ENCODE results near the gene DCXR.

Gene DCXR

DNA sequence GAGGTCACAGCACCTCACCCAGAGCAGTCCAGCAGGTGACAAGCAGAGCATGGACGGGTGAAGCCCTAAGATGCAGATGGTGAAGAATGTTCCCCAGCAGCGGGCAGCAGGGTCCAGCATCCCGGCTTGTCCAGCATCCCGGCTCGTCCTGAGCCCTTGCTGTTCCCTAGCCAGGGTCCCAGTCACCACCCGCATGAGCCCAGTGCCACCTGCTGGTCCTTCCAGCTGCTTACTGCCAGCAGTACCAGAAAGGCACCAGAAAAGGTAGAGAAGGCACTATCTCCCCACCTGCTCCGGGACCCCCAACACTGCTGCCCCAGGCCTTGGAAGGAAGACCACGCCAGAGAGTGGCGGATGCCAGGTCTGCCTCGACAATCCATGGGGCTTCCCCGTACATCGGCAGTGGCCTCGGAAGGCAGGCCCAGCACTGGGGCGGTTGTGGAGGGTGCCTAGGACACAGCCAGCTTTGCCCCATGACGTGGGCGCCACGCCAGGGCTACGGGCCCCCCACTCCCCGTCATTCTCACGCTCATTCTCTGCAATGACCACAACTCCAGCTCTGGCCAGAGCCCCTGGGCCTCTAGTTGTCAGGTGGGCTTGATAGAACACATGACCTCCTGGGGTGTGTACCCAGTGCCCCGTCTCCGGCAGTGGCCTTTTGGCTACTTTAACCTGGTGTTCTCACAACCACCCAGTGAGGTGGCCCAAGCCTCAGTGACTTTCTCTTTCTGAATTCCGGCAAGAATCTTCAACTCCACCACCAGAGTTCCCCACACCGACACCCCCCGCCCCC, 16.2 kb downstream of the DCXR start:
- no peak for DNase-seq

DNA sequence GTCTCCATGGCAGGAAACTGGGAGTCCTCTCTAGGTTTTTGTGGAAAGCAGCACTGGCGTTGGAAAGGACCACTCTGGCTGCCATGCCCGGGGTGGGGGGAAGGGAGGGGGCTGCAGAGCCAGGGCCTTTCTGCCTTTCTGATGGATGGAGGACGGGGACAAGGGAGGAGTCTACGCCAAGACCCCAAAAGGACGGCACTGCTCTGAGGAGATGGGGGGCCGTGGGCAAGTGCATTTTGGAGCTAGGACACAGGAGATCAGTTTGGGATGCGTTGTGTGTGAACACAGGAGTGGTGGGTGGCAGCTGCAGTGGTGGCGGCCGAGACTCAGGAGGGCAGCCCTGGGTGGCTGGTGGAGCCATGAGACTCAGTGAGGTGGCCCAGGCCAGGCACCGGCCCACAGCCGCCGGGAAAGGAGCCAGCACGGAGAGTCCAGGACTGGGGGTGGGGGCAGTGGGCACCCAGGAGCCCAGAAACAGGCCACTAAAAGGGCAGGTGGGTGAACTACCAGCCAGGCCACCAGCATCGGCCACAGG, 16.9 kb downstream of the DCXR start:
- DNase-seq = no peak

DNA sequence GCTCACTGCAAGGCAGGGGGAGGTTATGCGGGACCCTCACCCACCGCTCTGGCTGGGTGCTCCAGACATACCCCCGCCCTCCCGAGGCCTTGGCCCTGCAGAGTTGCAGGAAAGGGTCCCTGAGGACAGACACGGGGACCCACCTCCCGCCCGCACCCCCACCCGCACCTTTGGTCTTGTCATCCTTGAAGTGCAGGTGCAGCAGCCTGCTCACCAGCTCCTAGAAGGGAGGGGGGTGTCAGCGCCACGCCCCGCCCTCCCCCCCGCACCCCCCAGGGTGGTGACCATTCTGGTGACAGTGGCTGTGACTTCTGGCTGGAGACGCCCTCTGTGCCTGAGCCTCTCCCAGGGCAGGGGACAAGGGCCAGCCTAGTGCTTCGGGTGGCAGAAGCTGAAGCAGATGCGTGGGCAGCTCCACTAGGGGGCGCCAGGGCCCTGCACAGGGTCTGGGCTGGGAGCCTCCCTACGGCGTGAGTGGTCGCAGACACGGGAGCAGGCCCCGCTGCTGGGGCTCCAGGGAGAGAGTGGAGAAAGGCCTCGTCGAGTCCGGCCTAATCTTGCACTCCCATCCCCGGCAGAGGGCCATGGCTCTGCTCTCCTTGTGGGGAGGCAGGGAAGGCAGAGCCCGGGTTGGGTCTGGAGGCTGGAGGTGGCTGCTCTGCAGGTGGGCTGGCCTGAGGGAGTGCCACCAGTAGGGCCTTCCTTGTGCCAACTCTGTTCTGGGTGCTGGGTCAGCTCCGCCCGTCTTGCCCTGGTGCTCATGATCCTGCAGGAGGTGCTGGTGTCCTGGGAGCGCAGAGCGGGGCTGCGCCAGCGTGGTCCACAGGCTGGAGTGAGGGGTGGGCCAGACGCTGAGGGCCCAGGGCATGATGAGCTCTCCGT, 17.6 kb downstream of the DCXR start:
- no peak for DNase-seq

- no peak for DNase-seq
These were observed 18.4 kb downstream of the DCXR start for GRCh38 chr17:82018989-82019689.

GRCh38 chr17:82018152-82018988, 19.1 kb downstream of the DCXR start:
- DNase-seq = no peak

GRCh38 chr17:82017612-82018151, 19.8 kb downstream of the DCXR start:
- no peak for DNase-seq

DNA sequence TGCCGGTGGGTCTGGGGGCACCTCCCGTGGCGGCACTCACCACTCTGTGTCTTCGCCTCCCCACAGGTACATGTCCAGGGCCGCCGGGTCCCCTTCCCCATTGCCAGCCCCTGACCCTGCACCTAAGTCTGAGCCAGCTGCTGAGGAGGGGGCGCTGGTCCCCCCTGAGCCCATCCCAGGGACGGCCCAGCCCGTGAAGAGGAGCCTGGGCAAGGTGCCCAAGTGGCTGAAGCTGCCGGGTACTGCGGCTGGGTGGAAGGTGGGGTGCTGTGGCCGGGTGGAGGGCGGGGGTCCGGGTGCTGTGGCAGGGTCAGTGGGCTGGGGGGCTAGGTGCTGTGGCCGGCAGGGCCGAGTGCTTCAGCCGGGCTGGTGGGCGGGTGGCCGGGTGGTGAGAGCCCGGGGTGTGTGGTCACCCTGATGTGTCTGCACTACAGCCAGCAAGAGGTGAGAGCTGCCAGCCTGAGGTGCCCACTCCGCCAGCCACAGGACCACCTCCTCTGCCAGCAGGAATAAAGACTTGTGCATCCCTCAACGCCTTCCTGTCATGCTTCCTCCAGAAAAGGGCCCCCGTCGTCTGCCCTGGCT, 20.5 kb downstream of the DCXR start:
- DNase-seq = no peak

DNA sequence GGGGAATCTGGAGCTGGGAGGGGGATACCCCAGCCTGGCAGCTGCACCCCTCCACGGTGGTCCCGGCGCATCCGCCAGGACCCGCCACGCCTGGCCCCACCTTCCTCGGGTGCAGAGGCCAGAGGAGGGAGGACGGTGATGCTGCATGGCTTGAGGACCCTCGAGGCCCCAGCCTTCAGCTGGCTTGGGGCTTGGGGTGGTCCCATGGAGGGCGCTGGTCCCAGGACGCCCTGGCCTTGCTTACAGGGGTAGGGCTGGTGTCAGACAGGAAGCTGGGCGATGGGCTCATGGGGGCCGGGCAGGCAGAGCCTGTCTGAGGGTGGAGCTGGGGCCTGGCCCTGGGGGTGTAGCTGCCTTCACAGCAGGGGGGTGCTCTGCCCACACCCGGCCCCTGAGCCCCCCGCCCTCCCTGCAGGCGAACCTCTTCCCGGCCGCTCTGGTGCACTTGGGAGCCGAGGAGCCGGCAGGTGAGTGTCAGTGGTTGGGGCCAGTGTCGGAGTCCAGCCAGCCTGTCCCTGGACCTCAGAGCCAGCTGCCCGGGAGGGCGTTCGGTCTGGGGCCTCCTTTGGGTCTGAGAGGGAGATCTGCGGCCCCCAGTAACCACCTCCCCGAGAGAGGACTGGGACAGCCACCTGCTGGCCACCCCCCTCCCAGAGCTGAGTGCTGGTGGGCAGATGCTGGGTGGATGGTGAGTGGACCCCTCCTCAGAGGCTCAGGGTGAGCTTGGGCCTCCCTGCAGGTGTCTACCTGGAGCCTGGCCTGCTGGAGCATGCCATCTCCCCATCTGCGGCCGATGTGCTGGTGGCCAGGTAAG, 21.2 kb downstream of the DCXR start:
- no peak for DNase-seq

- no peak for DNase-seq
These were observed 22.1 kb downstream of the DCXR start for GRCh38 chr17:82015311-82015971.

GRCh38 chr17:82014971-82015310, 22.6 kb downstream of the DCXR start:
- no peak for DNase-seq

GRCh38 chr17:82014432-82014831, 23.1 kb downstream of the DCXR start:
- no peak for DNase-seq

DNA sequence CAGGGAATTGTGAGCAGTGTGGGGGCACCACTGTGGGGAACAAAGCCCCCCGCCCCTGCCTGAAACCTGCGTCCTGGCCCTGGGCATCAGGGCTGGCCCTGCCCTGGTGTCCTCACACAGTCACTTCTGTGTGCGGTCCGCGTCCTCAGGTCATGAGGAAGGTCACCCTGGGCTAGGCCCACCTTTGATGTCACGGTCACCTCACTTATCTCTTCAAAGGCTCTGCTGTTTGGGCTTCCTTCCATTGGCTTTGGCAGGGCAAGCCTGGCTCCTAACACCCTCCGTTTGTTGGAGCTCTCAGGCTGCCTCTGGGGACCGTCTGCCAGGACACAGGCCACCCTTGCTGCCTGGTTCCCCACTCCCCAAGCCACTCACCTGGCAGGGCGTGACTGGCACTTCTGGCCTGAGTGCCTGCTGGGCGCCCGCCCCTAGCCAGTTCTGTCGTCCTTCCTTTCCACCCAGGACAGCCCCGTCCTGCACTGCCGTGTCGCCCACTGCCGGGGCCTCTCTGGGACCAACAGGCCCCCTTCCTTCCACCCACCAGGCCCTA, 23.6 kb downstream of the DCXR start:
- no peak for DNase-seq

DNA sequence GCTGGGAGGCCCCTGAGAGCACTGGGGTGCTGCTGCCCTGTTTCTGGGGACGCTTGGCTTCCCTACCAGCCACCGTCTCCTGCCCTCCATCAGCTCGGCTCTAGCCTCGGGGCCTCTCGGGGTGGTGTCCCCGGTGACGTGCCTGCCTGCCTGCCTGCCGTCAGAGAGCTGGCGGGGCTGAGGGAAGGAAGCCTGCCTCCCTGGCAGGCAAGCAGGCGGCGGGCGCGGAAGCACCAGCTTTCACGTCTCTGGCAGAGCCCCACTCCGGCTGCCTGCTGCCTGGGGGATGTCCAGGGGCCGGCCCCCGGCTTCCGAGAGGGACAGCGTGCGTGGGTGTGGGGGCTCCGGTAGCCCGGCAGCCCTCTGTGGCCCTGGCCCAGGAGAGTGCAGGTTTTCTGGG, 24.2 kb downstream of the DCXR start:
- DNase-seq = no peak

GRCh38 chr17:82012640-82013295, 24.7 kb downstream of the DCXR start:
- no peak for DNase-seq

DNA sequence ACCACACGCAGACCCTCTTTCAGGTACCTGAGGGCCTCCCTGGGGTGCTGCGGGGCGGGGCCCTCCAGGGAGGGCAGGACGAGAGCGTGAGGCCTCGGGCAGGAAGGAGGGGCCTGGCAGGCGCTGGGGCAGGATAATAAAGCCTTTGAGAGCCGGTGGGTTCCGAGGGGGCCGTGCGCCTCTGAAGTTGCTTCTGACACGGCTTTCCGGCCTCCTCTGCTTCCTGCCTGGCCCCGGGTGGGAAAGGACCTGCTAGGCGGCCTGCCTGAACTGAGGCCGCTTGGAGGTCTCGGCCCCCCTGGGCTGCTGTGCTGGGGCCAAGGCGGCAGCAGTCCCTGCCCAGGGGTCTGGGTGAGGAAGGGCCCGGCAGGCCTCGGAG, 25.2 kb downstream of the DCXR start:
- no peak for DNase-seq

GRCh38 chr17:82011617-82012187, 25.8 kb downstream of the DCXR start:
- DNase-seq = no peak

DNA sequence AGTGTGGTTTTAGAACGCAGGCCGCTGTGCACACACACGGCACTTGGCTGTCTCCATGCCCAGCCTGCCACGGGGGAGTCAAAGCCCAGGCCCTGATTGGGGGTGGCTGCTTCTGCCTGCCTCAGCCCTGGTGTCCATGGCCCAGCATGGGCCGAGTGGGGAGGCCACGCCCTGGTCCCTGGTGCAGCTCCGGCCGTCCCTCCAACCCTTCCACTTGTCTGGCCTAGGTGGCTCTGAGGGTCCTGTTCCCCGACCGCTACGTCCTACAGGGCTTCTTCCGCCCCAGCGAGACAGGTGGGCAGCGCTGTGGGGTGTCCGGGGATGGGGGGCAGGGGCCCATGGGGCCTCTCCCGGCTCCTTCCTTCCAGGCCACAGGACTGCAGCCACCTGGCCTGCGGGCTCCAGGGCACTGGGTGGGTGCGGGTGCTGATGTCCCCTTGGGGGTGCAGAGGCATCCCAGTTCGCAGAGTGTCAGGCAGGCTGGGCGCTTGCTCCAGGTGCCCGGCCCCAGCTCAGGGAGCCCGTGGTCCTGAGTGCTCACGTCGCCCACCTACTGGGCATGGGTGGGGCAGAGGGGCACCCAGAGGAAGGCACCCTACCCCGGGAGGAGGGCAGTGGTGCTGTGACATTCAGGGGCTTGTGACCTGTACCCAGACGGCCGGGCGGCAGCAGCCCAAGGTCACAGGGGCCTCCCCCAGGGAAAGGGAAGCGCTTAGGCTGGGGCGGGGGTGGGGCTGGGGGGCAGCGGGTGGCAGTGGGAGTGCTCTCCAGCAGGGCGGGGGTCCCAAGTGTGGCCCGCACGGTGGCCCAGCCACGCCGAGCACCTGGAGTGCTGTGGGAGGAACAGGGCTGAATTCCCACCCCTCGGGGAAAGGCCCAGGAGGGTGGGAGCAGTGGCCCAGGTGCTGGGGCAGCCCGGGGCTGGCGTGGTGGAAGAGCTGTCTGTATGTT, 26.6 kb downstream of the DCXR start:
- no peak for DNase-seq

GRCh38 chr17:82009413-82009812, 28.1 kb downstream of the DCXR start:
- no peak for DNase-seq

Data from NCI-H446 treated with DMSO at 0.1 percent for 48 hours (cell line).